ENCODE data around the gene STRIP1.

DNA sequence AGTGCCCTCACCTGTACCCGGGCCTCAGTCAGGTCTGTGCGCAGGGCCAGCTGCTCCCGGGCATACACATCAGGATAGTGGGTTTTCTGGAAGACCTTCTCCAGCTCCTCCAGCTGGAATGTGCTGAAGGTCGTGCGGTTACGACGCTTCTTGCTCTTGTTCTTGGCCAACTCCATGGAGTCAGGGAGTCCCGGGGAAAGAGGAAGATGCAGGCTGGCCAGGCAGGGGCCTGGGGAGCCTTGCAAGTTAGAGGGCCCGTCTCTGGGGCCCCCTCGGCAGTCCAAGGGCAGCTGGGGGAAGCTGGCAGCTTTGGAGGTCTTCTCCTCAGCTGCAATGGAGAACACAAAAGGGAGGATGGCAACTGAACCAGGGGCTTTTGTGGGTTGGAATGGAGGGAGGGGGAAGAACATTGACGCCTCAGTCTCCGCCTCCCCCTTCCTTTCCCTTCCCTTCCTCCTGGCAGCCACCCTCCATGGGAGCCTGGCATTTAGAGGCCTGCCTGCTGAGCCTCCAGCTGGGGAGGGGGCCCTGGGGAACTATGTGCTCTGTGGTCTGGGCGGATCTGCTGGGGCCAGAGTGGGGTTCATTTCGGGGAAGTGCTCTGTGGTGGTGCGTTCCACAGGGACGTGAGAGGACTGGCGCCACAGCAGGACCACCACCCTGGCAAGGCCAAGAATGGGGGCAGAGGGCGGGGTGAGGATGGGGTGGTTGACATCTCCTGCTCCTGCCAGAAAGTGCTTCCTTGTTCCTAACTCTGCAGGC lies 30.3 kb downstream of the STRIP1 start:
- TF ChIP-seq, protein P1, sequence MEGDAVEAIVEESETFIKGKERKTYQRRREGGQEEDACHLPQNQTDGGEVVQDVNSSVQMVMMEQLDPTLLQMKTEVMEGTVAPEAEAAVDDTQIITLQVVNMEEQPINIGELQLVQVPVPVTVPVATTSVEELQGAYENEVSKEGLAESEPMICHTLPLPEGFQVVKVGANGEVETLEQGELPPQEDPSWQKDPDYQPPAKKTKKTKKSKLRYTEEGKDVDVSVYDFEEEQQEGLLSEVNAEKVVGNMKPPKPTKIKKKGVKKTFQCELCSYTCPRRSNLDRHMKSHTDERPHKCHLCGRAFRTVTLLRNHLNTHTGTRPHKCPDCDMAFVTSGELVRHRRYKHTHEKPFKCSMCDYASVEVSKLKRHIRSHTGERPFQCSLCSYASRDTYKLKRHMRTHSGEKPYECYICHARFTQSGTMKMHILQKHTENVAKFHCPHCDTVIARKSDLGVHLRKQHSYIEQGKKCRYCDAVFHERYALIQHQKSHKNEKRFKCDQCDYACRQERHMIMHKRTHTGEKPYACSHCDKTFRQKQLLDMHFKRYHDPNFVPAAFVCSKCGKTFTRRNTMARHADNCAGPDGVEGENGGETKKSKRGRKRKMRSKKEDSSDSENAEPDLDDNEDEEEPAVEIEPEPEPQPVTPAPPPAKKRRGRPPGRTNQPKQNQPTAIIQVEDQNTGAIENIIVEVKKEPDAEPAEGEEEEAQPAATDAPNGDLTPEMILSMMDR (IDR thresholded peaks at IDR 0.05 in 8 of 11, conservative IDR thresholded peaks at IDR 0.05 in 3 of 11), result no peak
- TF ChIP-seq POLR2A (IDR thresholded peaks at IDR 0.05), result no peak
